NCI-H524 (cell line): ENCODE data around the gene DOK7.

ENCODE experiments used
- DNase-seq, 2 experiments: peaks; one replicate each; lab custom pipeline; 2025; lab: John Stamatoyannopoulos, UW

Gene DOK7

GRCh38 chr4:3462790-3463415 lies at the start of gene DOK7:
TSS of gene DOK7 (plus strand) at chr4:3463306. CDS start at chr4:3463376, 70 bp downstream.
- DNase-seq = peak in 1 of 2 experiments; percentile 41

DNA sequence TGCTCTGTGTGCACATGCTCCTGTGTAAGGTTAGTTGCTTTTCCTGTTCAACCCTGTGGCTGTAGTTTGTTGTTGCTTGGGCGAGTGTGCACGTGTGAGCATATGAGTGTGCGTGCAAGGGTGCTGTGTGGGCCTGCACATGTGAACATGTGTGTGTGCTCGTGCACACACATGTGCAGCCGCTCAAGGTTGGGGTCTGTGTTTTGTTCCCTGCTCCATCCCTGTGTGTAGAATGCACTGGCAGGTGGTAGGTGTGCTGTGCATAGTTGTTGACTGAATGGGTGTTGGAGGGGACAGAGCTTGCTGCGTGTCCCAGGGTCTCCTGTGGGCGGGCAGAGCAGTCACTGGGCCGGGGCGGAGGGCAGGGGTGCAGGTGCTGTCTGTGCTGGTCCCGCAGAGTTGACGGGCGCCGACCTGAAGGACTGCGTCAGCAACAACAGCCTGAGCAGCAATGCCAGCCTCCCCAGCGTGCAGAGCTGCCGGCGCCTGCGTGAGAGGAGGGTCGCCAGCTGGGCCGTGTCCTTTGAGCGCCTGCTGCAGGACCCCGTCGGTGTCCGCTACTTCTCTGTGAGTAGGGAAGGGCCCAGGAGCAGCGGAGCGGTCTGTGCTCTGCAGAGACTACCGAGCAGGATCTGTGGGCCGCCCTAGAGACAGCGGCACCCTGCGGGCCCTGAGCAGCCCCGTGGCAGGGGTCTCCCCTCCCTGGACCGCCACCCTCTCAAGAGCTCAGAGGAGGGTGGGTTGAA lies 49.3 kb upstream of the DOK7 start:
- DNase-seq = no peak

GRCh38 chr4:3414421-3415279 lies 48.5 kb upstream of the DOK7 start:
- no peak for DNase-seq

DNA sequence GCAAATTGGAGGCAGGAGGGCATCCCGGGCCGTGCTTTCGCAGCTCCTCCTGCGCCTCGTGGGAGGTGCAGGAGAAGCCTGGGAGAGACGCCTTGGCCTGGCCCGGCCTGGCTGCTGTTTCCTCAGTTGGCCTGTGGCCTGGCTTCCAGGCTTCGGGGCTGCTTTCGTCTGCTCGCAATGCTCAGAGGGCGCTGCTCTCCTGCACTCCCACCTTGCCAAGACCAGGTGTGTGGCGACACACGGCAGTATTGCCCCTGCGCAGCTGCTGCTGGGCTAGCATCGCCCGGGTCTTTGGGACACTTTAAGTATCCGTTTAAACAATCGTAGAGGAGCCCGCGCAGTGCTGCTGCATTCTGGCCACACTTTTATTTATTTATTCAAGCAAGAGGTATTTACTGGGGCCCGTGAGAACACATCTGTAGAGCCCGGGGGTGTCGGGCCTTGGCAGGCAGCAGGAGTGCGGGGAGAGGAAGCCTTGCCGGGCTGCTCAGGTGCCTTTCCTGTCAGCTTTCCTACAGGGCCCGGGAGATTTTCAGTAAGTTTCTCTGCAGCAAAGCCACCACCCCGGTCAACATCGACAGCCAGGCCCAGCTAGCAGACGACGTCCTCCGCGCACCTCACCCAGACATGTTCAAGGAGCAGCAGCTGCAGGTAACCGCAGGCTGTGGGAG lies 47.5 kb upstream of the DOK7 start:
- no peak for DNase-seq

DNA sequence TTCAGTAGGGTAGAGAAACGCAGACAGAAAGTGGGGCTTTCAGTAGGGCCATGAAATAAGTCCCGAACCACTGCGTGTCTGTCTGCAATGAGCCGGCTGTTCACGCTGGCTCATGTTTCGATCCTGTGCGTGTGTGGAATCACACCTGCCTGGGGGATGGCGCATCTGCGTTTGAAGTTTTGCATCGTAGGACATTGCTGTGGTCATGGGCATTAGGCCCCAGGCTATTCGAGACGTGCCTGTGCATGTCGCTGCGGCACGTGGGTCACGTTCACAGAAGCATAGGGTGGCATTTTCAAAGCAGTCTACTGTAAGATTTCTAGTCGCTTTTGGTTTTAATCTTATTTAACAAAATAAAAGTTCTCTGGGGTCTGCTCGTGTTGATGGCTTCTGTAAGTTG lies 46.8 kb upstream of the DOK7 start:
- DNase-seq = no peak

DNA sequence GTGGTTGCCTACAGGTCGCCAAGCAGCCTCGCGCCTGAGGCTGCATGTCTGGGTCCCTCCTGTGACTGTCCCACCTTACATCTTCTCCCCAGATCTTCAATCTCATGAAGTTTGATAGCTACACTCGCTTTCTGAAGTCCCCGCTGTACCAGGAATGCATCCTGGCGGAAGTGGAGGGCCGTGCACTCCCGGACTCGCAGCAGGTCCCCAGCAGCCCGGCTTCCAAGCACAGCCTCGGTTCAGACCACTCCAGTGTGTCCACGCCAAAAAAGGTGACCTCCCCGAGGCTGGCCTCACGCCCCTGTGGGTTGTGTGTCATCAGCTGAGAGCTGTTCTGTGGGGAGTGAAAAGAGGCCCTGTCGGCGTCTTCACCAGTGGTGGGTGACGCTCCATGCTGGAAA lies 46.3 kb upstream of the DOK7 start:
- no peak for DNase-seq

DNA sequence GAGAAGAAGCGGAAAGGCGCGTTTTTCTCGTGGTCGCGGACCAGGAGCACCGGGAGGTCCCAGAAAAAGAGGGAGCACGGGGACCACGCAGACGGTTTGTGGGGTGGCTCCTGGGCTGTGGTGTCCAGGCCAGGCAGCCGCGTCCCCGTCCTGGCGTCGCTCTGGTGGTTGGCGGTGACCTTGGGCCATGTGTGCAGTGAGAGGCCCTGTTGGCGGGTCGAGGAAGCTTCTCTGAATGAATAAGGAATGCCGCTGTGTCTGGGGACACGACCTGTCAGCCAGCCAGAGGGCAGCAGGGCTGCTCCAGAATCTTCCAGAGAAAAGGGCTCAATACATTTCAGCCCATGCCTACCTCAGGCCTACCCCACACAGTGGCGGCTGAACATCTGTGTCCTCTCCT lies 45.7 kb upstream of the DOK7 start:
- no peak for DNase-seq

GRCh38 chr4:3418029-3418762 lies 44.9 kb upstream of the DOK7 start:
- DNase-seq = no peak

DNA sequence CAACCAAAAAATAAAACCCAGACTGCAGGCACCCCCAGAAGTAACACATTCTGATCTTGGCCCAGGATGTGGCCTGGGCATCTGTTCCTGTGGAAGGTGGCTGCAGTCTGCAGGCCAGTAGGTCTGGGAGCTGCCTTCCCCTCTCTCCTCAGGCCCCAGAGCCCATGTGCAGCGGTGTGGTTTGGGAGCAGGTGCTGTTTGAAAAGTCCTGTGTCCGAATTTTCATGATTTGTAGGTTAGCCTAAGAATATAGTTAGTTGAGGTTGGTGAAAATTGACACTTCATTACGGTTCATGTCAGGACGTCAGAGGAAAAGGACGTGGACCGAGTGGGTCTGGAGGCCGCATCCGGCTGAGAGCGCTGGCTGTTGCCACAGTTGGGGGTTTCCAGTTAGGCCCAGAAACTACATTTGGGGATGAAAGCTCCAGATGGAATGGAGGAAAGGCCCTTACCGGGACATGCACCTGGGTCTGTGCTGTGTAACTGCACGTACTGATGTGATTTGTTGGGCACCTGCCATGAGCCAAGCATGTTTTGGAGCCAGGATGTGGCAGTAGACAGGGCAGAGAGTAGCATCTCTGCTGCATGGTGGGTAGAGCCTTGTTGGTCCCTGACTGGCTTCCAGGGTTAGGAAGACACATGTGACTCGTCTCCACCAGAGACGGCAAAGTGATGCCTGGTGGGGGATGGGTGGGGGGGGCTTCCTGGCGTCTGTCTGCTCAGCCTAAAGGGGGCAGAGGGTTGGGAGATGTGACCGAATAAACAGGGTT lies 43.1 kb upstream of the DOK7 start:
- no peak for DNase-seq

DNA sequence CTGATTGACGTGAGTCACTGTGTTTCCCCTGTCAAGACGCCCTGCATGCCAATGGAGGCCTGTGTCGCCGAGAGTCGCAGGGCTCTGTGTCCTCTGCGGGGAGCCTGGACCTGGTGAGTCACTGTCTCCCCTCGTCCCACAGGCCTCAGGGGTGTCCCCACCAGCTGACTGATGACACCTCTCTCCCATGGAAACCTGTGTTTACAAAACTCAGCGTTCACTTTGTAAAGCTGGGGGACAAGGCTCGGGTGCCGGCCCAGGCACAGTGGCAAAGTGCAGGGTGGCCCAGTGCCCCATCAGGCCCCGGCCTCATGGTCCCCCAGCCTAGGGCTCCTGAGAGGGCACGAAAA lies 42.5 kb upstream of the DOK7 start:
- no peak for DNase-seq

GRCh38 chr4:3420956-3421355 lies 42.1 kb upstream of the DOK7 start:
- DNase-seq = no peak

GRCh38 chr4:3421470-3421869 lies 41.6 kb upstream of the DOK7 start:
- DNase-seq = no peak

DNA sequence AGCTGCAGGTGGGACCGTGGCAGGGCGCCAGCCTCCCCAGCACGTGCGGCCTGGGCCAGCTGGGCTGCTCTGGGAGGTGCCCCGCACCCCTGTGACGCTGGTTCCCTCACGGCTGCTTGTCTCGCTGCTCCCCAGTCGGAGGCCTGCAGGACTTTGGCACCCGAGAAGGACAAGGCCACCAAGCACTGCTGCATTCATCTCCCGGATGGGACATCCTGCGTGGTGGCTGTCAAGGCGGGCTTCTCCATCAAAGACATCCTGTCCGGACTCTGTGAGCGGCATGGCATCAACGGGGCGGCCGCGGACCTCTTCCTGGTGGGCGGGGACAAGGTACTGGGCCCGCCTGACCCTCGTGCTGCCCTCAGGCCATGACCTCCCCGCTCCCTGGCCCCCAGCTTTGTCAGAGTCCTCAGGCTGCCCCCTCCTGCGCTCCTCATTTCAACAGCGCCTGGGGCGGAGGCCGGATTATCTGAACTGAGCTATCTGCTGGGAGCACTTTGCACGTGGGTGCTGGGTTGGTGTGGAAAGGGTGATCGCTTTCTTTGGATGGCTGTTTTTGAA lies 40.8 kb upstream of the DOK7 start:
- no peak for DNase-seq

GRCh38 chr4:3422808-3423297 lies 40.3 kb upstream of the DOK7 start:
- DNase-seq = no peak

- no peak for DNase-seq
Measured at GRCh38 chr4:3423406-3423805, 39.7 kb upstream of the DOK7 start.

DNA sequence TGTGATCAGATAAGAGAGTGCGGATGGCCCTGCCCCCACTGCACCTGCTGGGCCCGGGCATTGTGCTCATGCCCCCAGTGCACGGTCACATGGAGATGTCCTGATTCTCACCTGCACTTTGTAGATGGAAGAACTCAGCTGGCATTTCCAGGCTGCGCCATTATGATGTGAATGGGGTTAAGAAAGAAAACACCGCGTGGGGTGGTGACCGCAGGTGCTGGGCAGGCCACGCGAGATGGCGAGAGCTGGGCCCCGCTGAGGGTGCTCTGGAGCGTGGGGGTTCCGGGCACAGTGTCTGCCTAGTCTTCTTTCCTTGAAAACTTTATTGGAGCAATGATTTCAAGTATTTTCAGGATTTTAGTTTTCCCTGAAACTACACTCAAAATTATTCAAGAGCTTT lies 39.2 kb upstream of the DOK7 start:
- DNase-seq = no peak

GRCh38 chr4:3424522-3425095 lies 38.5 kb upstream of the DOK7 start:
- DNase-seq = no peak

- DNase-seq = no peak
Measured at GRCh38 chr4:3426465-3427133, 36.5 kb upstream of the DOK7 start.

- DNase-seq = no peak
Measured at GRCh38 chr4:3427134-3427476, 36.0 kb upstream of the DOK7 start.
